Vagina (tissue), 2 donors: ENCODE data around the gene DSC2.

Experiments
- POLR2A ChIP-seq, 2 donors: fragments of 450-650 bp; IDR thresholded peaks; one replicate each; pipeline ENCODE4 v1.6.1; 2017; ENCODE audit warnings: antibody characterized with exemption in 2 of 2, mild to moderate bottlenecking in 2 of 2, moderate library complexity in 2 of 2
- POLR2AphosphoS5 ChIP-seq, 2 donors: sonication (generic); formaldehyde crosslinking; IDR thresholded peaks; one replicate each; pipeline ENCODE4 v1.9.0; 2017; ENCODE audit warnings: antibody characterized with exemption in 2 of 2, mild to moderate bottlenecking in 2 of 2, low read depth in 1 of 2; ENCODE audit not compliant: insufficient read depth in 1 of 2
- TF ChIP-seq, protein P1 (sequence below), 3 experiments: fragments of 450-650 bp in 2 of 3; fragments of 200-600 bp in 1 of 3; sonication (generic) in 1 of 3; IDR thresholded peaks; one replicate each; pipeline ENCODE4 v1.5.1; 2017 to 2019; ENCODE audit warnings: antibody characterized with exemption in 3 of 3, mild to moderate bottlenecking in 2 of 3, moderate library complexity in 2 of 3

DNA sequence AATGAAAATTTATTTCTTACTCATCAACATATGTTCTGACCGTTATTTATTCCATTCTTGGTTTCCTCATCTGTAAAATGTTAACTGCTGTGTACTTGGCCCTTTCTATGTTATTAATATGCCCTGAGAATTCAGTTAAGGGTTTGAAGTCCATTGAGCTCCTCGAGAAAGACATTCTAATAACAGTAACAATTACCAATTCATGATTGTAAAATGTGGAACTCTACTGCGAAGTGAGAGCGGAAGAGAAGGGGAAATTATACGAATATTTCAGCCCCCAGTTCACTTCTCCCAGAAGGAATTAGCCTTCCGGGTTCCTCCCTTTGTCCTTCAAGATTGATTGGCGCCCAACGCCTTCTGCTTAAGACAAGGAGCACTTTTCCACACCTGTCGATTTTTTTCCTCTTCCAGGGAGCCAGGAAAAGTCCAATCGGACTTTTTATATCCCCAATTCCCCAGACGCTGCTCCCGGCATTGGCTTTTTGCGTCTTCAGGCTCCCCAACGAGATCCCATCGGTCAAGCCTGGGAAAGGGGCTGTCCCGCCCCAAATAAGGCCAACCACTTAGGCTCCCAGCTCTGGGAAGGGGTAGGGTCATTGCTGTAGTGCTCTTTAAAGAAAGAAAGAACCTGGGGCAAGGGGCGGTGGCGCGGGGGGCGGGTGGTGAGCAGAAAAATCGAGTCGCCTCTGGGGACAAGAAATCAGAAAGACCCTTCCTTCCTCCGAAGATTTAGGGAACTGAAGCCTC lies 1.6 kb downstream of the DSC2 start:
- TF ChIP-seq, protein P1, sequence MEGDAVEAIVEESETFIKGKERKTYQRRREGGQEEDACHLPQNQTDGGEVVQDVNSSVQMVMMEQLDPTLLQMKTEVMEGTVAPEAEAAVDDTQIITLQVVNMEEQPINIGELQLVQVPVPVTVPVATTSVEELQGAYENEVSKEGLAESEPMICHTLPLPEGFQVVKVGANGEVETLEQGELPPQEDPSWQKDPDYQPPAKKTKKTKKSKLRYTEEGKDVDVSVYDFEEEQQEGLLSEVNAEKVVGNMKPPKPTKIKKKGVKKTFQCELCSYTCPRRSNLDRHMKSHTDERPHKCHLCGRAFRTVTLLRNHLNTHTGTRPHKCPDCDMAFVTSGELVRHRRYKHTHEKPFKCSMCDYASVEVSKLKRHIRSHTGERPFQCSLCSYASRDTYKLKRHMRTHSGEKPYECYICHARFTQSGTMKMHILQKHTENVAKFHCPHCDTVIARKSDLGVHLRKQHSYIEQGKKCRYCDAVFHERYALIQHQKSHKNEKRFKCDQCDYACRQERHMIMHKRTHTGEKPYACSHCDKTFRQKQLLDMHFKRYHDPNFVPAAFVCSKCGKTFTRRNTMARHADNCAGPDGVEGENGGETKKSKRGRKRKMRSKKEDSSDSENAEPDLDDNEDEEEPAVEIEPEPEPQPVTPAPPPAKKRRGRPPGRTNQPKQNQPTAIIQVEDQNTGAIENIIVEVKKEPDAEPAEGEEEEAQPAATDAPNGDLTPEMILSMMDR (IDR thresholded peaks at IDR 0.05), result no peak
- TF ChIP-seq POLR2A (IDR thresholded peaks at IDR 0.05) (no peak), POLR2AphosphoS5 (IDR thresholded peaks at IDR 0.05; ENCODE audit: insufficient read depth in 1 of 2, low read depth in 1 of 2) (no peak)
